GM23338 (cell line): ENCODE data around the gene ZNF609. TPM values are rescaled to one million over a fixed set of nuclear protein-coding genes. Genes with fewer than 3 reads are reported as not detected.

Experiments used
- ATAC-seq: fragments of 200-7000 bp; cut with Tn5 transposase; 3 replicates; pipeline ENCODE4 v1.9.1; 2020
- DNase-seq: peaks from one replicate; pipeline ENCODE4 v3.0.0-alpha.2; 2015; ENCODE audit warnings: low spot score
- H2AFZ ChIP-seq: fragments of 200-600 bp; sonication (generic); 2 replicates; pipeline ENCODE4 v1.8.0; 2016; ENCODE audit warnings: antibody characterized with exemption, mild to moderate bottlenecking, moderate library complexity
- H3F3A ChIP-seq: fragments of 200-600 bp; sonication (generic); replicated peaks from 2 replicates; pipeline ENCODE4 v1.8.0; 2017; ENCODE audit warnings: antibody characterized with exemption, mixed run types, low read depth
- H3K27ac ChIP-seq: fragments of 200-600 bp; sonication (generic); 2 replicates; pipeline ENCODE4 v1.6.1; 2016; ENCODE audit warnings: low read depth
- H3K27me3 ChIP-seq: fragments of 200-600 bp; sonication (generic); 2 replicates; pipeline ENCODE4 v1.8.0; 2016; ENCODE audit warnings: mild to moderate bottlenecking, mixed run types, moderate library complexity; ENCODE audit not compliant: insufficient read depth
- H3K36me3 ChIP-seq: fragments of 200-600 bp; sonication (generic); 2 replicates; pipeline ENCODE4 v1.8.0; 2016; ENCODE audit warnings: mild to moderate bottlenecking; ENCODE audit not compliant: insufficient read depth
- H3K4me1 ChIP-seq: fragments of 200-600 bp; sonication (generic); 2 replicates; pipeline ENCODE4 v1.8.0; 2016; ENCODE audit warnings: mild to moderate bottlenecking, moderate library complexity; ENCODE audit not compliant: insufficient read depth
- H3K4me2 ChIP-seq: fragments of 200-600 bp; sonication (generic); 2 replicates; pipeline ENCODE4 v1.7.1; 2017; ENCODE audit warnings: mixed run types
- H3K4me3 ChIP-seq: fragments of 200-600 bp; sonication (generic); 2 replicates; pipeline ENCODE4 v1.6.1; 2016; ENCODE audit warnings: mixed run types
- H3K79me2 ChIP-seq: fragments of 200-600 bp; sonication (generic); replicated peaks from 2 replicates; pipeline ENCODE4 v1.8.0; 2017; ENCODE audit warnings: mild to moderate bottlenecking; ENCODE audit not compliant: insufficient read depth
- H3K9me2 ChIP-seq: fragments of 200-600 bp; sonication (generic); 2 replicates; pipeline ENCODE4 v1.8.0; 2017; ENCODE audit not compliant: insufficient read depth
- H4K20me1 ChIP-seq: fragments of 200-600 bp; sonication (generic); replicated peaks from 2 replicates; pipeline ENCODE4 v1.8.0; 2017; ENCODE audit warnings: mild to moderate bottlenecking; ENCODE audit not compliant: insufficient read depth
- H3K27ac Mint-ChIP-seq: 2 replicates; pipeline ENCODE4 v1.8.0; 2020; ENCODE audit warnings: inconsistent platforms, mild to moderate bottlenecking, moderate library complexity, mixed read lengths
- H3K27me3 Mint-ChIP-seq: 3 replicates; pipeline ENCODE4 v1.8.0; 2022; ENCODE audit warnings: low read depth, mild to moderate bottlenecking, moderate library complexity, mixed read lengths, inconsistent platforms; ENCODE audit not compliant: insufficient read depth, poor library complexity
- H3K36me3 Mint-ChIP-seq: 3 replicates; pipeline ENCODE4 v1.8.0; 2021; ENCODE audit warnings: low read depth, mild to moderate bottlenecking, inconsistent platforms, moderate library complexity, mixed read lengths
- H3K4me1 Mint-ChIP-seq: 3 replicates; pipeline ENCODE4 v1.8.0; 2020; ENCODE audit warnings: mild to moderate bottlenecking, inconsistent platforms, mixed read lengths
- H3K4me3 Mint-ChIP-seq: 3 replicates; pipeline ENCODE4 v1.8.0; 2021; ENCODE audit warnings: moderate library complexity, mild to moderate bottlenecking, inconsistent platforms, mixed read lengths
- H3K9me3 Mint-ChIP-seq: 3 replicates; pipeline ENCODE4 v1.8.0; 2020; ENCODE audit warnings: moderate library complexity, mild to moderate bottlenecking, inconsistent platforms, mixed read lengths
- CTCF ChIP-seq, 2 experiments: fragments of 200-600 bp in 1 of 2; sonication (generic) in 1 of 2; conservative IDR thresholded peaks; 2 replicates each; pipeline versions ENCODE4 v1.5.1 to v1.6.1; 2016 to 2017; ENCODE audit warnings: antibody characterized with exemption in 2 of 2, low read depth in 2 of 2, mild to moderate bottlenecking in 2 of 2, moderate library complexity in 1 of 2
- ETS1 ChIP-seq: IDR thresholded peaks from 2 replicates; pipeline ENCODE4 v1.6.1; 2016; ENCODE audit warnings: antibody characterized with exemption
- EZH2 ChIP-seq: fragments of 200-600 bp; sonication (generic); IDR thresholded peaks from one replicate; pipeline ENCODE4 v1.8.0; 2017; ENCODE audit warnings: antibody characterized with exemption, mild to moderate bottlenecking, low read depth; ENCODE audit not compliant: unreplicated experiment
- EZH2phosphoT487 ChIP-seq: fragments of 200-600 bp; sonication (generic); IDR thresholded peaks from one replicate; pipeline ENCODE4 v1.8.1; 2018; ENCODE audit warnings: antibody characterized with exemption; ENCODE audit not compliant: unreplicated experiment
- POLR2AphosphoS5 ChIP-seq: IDR thresholded peaks from 2 replicates; pipeline ENCODE4 v1.6.1; 2016; ENCODE audit warnings: antibody characterized with exemption, low read depth
- REST ChIP-seq: IDR thresholded peaks from one replicate; pipeline ENCODE4 v1.6.1; 2018; ENCODE audit warnings: antibody characterized with exemption; ENCODE audit not compliant: unreplicated experiment
- STAT1 ChIP-seq: IDR thresholded peaks from one replicate; pipeline ENCODE4 v1.6.1; 2016; ENCODE audit warnings: antibody characterized with exemption; ENCODE audit not compliant: unreplicated experiment
- ZNF114 ChIP-seq: fragments of 250-450 bp; sonication (Bioruptor Pico); IDR thresholded peaks from 2 replicates; pipeline ENCODE4 v1.5.0; 2020; ENCODE audit warnings: mild to moderate bottlenecking, moderate library complexity
- ZNF331 ChIP-seq: fragments of 250-450 bp; sonication (Bioruptor Pico); IDR thresholded peaks from 2 replicates; pipeline ENCODE4 v1.5.0; 2020; ENCODE audit warnings: low read depth, mild to moderate bottlenecking, moderate library complexity
- polyA plus RNA-seq: library from polyadenylated mRNA; unstranded; fragments of >200 nt; fragmentation: Nextera tagmentation; extraction: Ambion mirVana; gene quantifications from 2 replicates; pipeline ENCODE4 v1.2.1, GENCODE V29; 2016
- total RNA-seq: library from RNA; depleted of rRNA; stranded (reverse); fragments of >200 nt; shearing (Covaris generic); gene quantifications from 2 replicates; pipeline ENCODE4 v1.2.3, GENCODE V29; 2014

Gene ZNF609
- total and polyA plus RNA-seq, 2 experiments from 2014 or later = 26.4 to 40.2 TPM

- Histone ChIP-seq H3K36me3 (no peaks in the 10 kb centered on the region), H3K4me2 (no peak overlapping the region), H3K4me3 (no peak overlapping the region), H3K27me3 (no peaks in the 10 kb centered on the region), H3K4me1 (peaks cover 16% of the 10 kb centered on the region; the same call in 1 of the 2 replicates), H3F3A (no peaks in the 10 kb centered on the region), H4K20me1 (peaks cover 30% of the 10 kb centered on the region), H3K9me2 (no peaks in the 10 kb centered on the region), H3K79me2 (peaks cover 94% of the 10 kb centered on the region), H2AFZ (no peak overlapping the region), H3K27ac (no peak overlapping the region)
- Mint-ChIP-seq H3K27me3 (no peaks in the 10 kb centered on the region), H3K27ac (no peak overlapping the region), H3K4me1 (peaks cover 26% of the 10 kb centered on the region), H3K9me3 (no peaks in the 10 kb centered on the region; the same call in 2 of the 3 replicates), H3K36me3 (peaks cover 8% of the 10 kb centered on the region), H3K4me3 (no peak overlapping the region)
- ATAC-seq (no peak), DNase-seq (no peak)
- TF ChIP-seq REST = no peak
- TF ChIP-seq EZH2phosphoT487 = no peak
- TF ChIP-seq EZH2 = no peak
- TF ChIP-seq STAT1 = no peak
- TF ChIP-seq POLR2AphosphoS5 = no peak
- no peak for TF ChIP-seq ETS1
- TF ChIP-seq ZNF331 (CRISPR knock-in tag) = no peak
These were observed 101.7 kb downstream of the ZNF609 start for GRCh38 chr15:64562003-64562640.

GRCh38 chr15:64566102-64566501, 105.7 kb downstream of the ZNF609 start:
- Histone ChIP-seq H3K4me2 (no peak overlapping the region), H4K20me1 (peaks cover 32% of the 10 kb centered on the region), H2AFZ (no peak overlapping the region), H3F3A (no peaks in the 10 kb centered on the region), H3K4me1 (peaks cover 22% of the 10 kb centered on the region), H3K79me2 (peaks cover 94% of the 10 kb centered on the region), H3K27ac (no peak overlapping the region), H3K4me3 (no peak overlapping the region), H3K9me2 (no peaks in the 10 kb centered on the region), H3K36me3 (no peaks in the 10 kb centered on the region), H3K27me3 (no peaks in the 10 kb centered on the region)
- Mint-ChIP-seq H3K27ac (no peak overlapping the region), H3K27me3 (no peaks in the 10 kb centered on the region), H3K4me1 (peaks cover 38% of the 10 kb centered on the region), H3K36me3 (peaks cover 8% of the 10 kb centered on the region), H3K9me3 (no peaks in the 10 kb centered on the region; the same call in 2 of the 3 replicates), H3K4me3 (no peak overlapping the region)
- ATAC-seq (no peak), DNase-seq (no peak)
- TF ChIP-seq EZH2 (no peak), ZNF331 (CRISPR knock-in tag) (no peak), CTCF (conservative IDR thresholded peaks at IDR 0.05; ENCODE audit: low read depth in 2 of 2) (no peak), ZNF114 (CRISPR knock-in tag) (no peak), STAT1 (no peak)
